WTC11 (cell line): ENCODE results near the gene ADAT2. TPM values are rescaled to one million over a fixed set of nuclear protein-coding genes. Genes with fewer than 3 reads are reported as not detected.

Source experiments
- ATAC-seq: fragments of 200-7000 bp; cut with Tn5 transposase; 2 replicates; pipeline ENCODE4 v1.10.0; 2021; ENCODE audit warnings: mild to moderate bottlenecking, moderate library complexity
- CTCF ChIA-PET: fragments of 300-600 bp; sonication (Branson Sonifier 250); formaldehyde crosslinking; loops from one replicate; lab custom pipeline; 2021; ENCODE audit warnings: antibody characterized with exemption; lab: Charles Lee
- POLR2A ChIA-PET: fragments of 350-600 bp; sonication (Branson Sonifier 250); formaldehyde crosslinking; loops from one replicate; lab custom pipeline; 2021; ENCODE audit warnings: antibody characterized with exemption; lab: Charles Lee
- DNase-seq: peaks from one replicate; pipeline ENCODE4 v3.0.0; 2021; ENCODE audit warnings: low spot score
- H3K27ac Mint-ChIP-seq: 2 replicates; pipeline ENCODE4 v1.8.0; 2021; ENCODE audit warnings: mixed read lengths
- H3K27me3 Mint-ChIP-seq: 2 replicates; pipeline ENCODE4 v1.8.0; 2021; ENCODE audit warnings: low read depth, mild to moderate bottlenecking, moderate library complexity, mixed read lengths
- H3K36me3 Mint-ChIP-seq: 2 replicates; pipeline ENCODE4 v1.8.0; 2021; ENCODE audit warnings: mixed read lengths
- H3K4me1 Mint-ChIP-seq: 2 replicates; pipeline ENCODE4 v1.8.0; 2022; ENCODE audit warnings: mixed read lengths
- H3K4me3 Mint-ChIP-seq: 2 replicates; pipeline ENCODE4 v1.8.0; 2021; ENCODE audit warnings: mild to moderate bottlenecking, moderate library complexity, mixed read lengths
- H3K9me3 Mint-ChIP-seq: 2 replicates; pipeline ENCODE4 v1.8.0; 2021; ENCODE audit warnings: mixed read lengths
- AFF4 ChIP-seq: sonication (generic); formaldehyde crosslinking; IDR thresholded peaks from 2 replicates; pipeline ENCODE4 v1.8.1; 2023; ENCODE audit warnings: mild to moderate bottlenecking, missing genetic modification reagents, borderline replicate concordance
- E2F1 ChIP-seq: sonication (generic); formaldehyde crosslinking; IDR thresholded peaks from 2 replicates; pipeline ENCODE4 v1.8.0; 2022; ENCODE audit warnings: mild to moderate bottlenecking, missing genetic modification reagents
- GABPB1 ChIP-seq: sonication (generic); formaldehyde crosslinking; IDR thresholded peaks from 2 replicates; pipeline ENCODE4 v1.8.1; 2023; ENCODE audit warnings: mild to moderate bottlenecking, missing genetic modification reagents
- IRF2 ChIP-seq: sonication (generic); formaldehyde crosslinking; IDR thresholded peaks from 2 replicates; pipeline ENCODE4 v1.8.0; 2022; ENCODE audit warnings: low read depth, missing genetic modification reagents, borderline replicate concordance
- MAX ChIP-seq: sonication (generic); formaldehyde crosslinking; IDR thresholded peaks from 2 replicates; pipeline ENCODE4 v1.8.0; 2022; ENCODE audit warnings: mild to moderate bottlenecking, missing genetic modification reagents
- NR3C1 ChIP-seq: sonication (generic); formaldehyde crosslinking; conservative IDR thresholded peaks from 2 replicates; pipeline ENCODE4 v1.8.1; 2023; ENCODE audit warnings: low read depth, mild to moderate bottlenecking, missing genetic modification reagents
- PRRX2 ChIP-seq: fragments of 250-450 bp; sonication (Bioruptor Pico); IDR thresholded peaks from 2 replicates; pipeline ENCODE4 v1.8.0; 2021; ENCODE audit warnings: mild to moderate bottlenecking
- RELA ChIP-seq: sonication (generic); formaldehyde crosslinking; IDR thresholded peaks from 2 replicates; pipeline ENCODE4 v1.8.1; 2022; ENCODE audit warnings: missing genetic modification reagents, mild to moderate bottlenecking, borderline replicate concordance
- SMAD3 ChIP-seq: sonication (generic); formaldehyde crosslinking; IDR thresholded peaks from 2 replicates; pipeline ENCODE4 v1.8.0; 2022; ENCODE audit warnings: missing genetic modification reagents, mild to moderate bottlenecking, borderline replicate concordance
- TCF7 ChIP-seq: sonication (generic); formaldehyde crosslinking; IDR thresholded peaks from 2 replicates; pipeline ENCODE4 v1.8.0; 2022; ENCODE audit warnings: mild to moderate bottlenecking, low read depth, missing genetic modification reagents, moderate library complexity
- ZBTB21 ChIP-seq: sonication (generic); formaldehyde crosslinking; IDR thresholded peaks from 2 replicates; pipeline ENCODE4 v1.8.1; 2023; ENCODE audit warnings: mild to moderate bottlenecking, missing genetic modification reagents, borderline replicate concordance
- ZBTB43 ChIP-seq: sonication (generic); formaldehyde crosslinking; IDR thresholded peaks from 2 replicates; pipeline ENCODE4 v1.8.1; 2023; ENCODE audit warnings: mild to moderate bottlenecking, missing genetic modification reagents
- ZNF263 ChIP-seq: sonication (generic); formaldehyde crosslinking; IDR thresholded peaks from 2 replicates; pipeline ENCODE4 v1.8.1; 2022; ENCODE audit warnings: low read depth, mild to moderate bottlenecking, moderate library complexity, missing genetic modification reagents
- total RNA-seq: library from RNA; stranded (reverse); gene quantifications from 3 replicates; pipeline ENCODE4 v1.2.3, GENCODE V29; 2021
- TF ChIP-seq, protein P1 (sequence below): fragments of 250-450 bp; sonication (Bioruptor Pico); IDR thresholded peaks from 2 replicates; pipeline ENCODE4 v1.9.0; 2021; ENCODE audit warnings: moderate library complexity, mild to moderate bottlenecking, inconsistent platforms, borderline replicate concordance
- TF ChIP-seq, protein P2 (sequence below): sonication (generic); formaldehyde crosslinking; IDR thresholded peaks from 2 replicates; pipeline ENCODE4 v1.8.0; 2023; ENCODE audit warnings: mild to moderate bottlenecking, missing genetic modification reagents
- TF ChIP-seq, protein P3 (sequence below): sonication (generic); formaldehyde crosslinking; IDR thresholded peaks from 2 replicates; pipeline ENCODE4 v1.8.1; 2022; ENCODE audit warnings: low read depth, mild to moderate bottlenecking, moderate library complexity, missing genetic modification reagents, borderline replicate concordance
- TF ChIP-seq, protein P4 (sequence below): fragments of 250-450 bp; sonication (Bioruptor Pico); IDR thresholded peaks from 2 replicates; pipeline ENCODE4 v2.1.2; 2022; ENCODE audit warnings: mild to moderate bottlenecking, moderate library complexity

Gene ADAT2
- total RNA-seq, 1 experiment from 2014 or later, result 13.3 TPM

DNA sequence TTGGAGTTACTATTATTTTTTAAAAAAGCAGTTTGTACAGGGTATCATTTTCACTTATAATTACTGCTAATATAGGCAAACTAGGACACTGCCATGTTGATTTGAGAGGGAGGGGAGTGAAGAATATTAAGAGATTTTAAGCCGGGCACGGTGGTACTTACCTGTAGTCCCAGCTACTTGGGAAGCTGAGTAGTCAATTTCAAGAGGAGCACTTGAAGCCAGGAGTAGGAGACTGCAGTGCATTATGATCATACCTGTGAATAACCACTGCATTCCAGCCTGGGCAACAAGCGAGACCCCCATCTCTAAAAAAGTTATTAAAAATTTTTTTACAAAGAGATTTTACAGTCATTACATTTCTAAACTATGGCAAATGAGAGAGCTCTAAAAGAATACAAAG, 35.7 kb downstream of the ADAT2 start (continued):
- TF ChIP-seq, protein P1, sequence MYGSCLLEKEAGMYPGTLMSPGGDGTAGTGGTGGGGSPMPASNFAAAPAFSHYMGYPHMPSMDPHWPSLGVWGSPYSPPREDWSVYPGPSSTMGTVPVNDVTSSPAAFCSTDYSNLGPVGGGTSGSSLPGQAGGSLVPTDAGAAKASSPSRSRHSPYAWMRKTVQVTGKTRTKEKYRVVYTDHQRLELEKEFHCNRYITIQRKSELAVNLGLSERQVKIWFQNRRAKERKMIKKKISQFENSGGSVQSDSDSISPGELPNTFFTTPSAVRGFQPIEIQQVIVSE (CRISPR knock-in tag), result no peak
- TF ChIP-seq ZBTB43 (CRISPR knock-in tag), result no peak
- TF ChIP-seq PRRX2 (CRISPR knock-in tag), result no peak
- TF ChIP-seq ZNF263 (CRISPR knock-in tag), result no peak
- no peak for TF ChIP-seq ZBTB21 (CRISPR knock-in tag)
- no peak for TF ChIP-seq SMAD3 (CRISPR knock-in tag)

DNA sequence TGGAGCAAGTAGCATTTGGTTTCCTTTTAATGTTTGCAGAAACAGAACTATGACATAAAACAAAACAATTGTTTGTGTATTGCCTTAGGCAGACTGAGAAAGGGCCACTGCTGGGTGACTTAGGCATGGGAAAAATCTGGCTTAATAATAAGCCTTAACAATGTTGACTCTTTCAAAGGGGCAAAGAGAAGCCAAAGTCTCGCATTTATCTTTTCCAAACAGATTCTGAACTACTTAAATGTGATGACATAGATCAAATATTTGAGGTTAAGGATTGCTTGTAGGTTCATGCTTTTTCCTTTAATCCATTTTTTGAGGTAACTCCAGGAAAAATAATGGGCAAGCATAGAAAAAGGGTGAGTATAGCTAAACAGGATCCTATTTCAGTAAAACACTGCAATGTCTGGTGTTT, 39.6 kb downstream of the ADAT2 start:
- Mint-ChIP-seq H3K27me3 (no peaks in the 10 kb centered on the region), H3K4me3 (no peak overlapping the region), H3K9me3 (peaks cover 9% of the 10 kb centered on the region), H3K27ac (no peak overlapping the region), H3K36me3 (no peaks in the 10 kb centered on the region), H3K4me1 (peaks cover 5% of the 10 kb centered on the region; the same call in 1 of the 2 replicates)
- no peak for ATAC-seq
- TF ChIP-seq NR3C1 (CRISPR knock-in tag) (no peak), GABPB1 (CRISPR knock-in tag) (peak; percentile 23; the same call in 1 of the 2 replicates)
- TF ChIP-seq, protein P2, sequence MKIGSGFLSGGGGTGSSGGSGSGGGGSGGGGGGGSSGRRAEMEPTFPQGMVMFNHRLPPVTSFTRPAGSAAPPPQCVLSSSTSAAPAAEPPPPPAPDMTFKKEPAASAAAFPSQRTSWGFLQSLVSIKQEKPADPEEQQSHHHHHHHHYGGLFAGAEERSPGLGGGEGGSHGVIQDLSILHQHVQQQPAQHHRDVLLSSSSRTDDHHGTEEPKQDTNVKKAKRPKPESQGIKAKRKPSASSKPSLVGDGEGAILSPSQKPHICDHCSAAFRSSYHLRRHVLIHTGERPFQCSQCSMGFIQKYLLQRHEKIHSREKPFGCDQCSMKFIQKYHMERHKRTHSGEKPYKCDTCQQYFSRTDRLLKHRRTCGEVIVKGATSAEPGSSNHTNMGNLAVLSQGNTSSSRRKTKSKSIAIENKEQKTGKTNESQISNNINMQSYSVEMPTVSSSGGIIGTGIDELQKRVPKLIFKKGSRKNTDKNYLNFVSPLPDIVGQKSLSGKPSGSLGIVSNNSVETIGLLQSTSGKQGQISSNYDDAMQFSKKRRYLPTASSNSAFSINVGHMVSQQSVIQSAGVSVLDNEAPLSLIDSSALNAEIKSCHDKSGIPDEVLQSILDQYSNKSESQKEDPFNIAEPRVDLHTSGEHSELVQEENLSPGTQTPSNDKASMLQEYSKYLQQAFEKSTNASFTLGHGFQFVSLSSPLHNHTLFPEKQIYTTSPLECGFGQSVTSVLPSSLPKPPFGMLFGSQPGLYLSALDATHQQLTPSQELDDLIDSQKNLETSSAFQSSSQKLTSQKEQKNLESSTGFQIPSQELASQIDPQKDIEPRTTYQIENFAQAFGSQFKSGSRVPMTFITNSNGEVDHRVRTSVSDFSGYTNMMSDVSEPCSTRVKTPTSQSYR, result no peak
- DNase-seq, result no peak
- ChIA-PET CTCF (interaction anchor here (1.1 kb wide), 1 partner anchor 74 kb away, joined by 3 read pairs; no protein-coding TSS in a partner anchor), POLR2A (no interaction called here)

- Mint-ChIP-seq H3K27ac (no peak overlapping the region), H3K9me3 (peaks cover 9% of the 10 kb centered on the region), H3K4me1 (peaks cover 8% of the 10 kb centered on the region; the same call in 1 of the 2 replicates), H3K27me3 (no peaks in the 10 kb centered on the region), H3K4me3 (no peak overlapping the region), H3K36me3 (no peaks in the 10 kb centered on the region)
- TF ChIP-seq RELA (CRISPR knock-in tag) (no peak), TCF7 (CRISPR knock-in tag) (no peak), AFF4 (CRISPR knock-in tag) (no peak), MAX (CRISPR knock-in tag) (no peak), E2F1 (CRISPR knock-in tag) (no peak), IRF2 (CRISPR knock-in tag) (no peak)
- TF ChIP-seq, protein P3, sequence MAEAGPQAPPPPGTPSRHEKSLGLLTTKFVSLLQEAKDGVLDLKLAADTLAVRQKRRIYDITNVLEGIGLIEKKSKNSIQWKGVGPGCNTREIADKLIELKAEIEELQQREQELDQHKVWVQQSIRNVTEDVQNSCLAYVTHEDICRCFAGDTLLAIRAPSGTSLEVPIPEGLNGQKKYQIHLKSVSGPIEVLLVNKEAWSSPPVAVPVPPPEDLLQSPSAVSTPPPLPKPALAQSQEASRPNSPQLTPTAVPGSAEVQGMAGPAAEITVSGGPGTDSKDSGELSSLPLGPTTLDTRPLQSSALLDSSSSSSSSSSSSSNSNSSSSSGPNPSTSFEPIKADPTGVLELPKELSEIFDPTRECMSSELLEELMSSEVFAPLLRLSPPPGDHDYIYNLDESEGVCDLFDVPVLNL (CRISPR knock-in tag), result no peak
- TF ChIP-seq, protein P4, sequence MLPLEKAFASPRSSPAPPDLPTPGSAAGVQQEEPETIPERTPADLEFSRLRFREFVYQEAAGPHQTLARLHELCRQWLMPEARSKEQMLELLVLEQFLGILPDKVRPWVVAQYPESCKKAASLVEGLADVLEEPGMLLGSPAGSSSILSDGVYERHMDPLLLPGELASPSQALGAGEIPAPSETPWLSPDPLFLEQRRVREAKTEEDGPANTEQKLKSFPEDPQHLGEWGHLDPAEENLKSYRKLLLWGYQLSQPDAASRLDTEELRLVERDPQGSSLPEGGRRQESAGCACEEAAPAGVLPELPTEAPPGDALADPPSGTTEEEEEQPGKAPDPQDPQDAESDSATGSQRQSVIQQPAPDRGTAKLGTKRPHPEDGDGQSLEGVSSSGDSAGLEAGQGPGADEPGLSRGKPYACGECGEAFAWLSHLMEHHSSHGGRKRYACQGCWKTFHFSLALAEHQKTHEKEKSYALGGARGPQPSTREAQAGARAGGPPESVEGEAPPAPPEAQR (CRISPR knock-in tag), result no peak
- CTCF ChIA-PET, result interaction anchor here (1.0 kb wide), 1 partner anchor 175 kb away, joined by 4 read pairs; no protein-coding TSS in a partner anchor
- DNase-seq (no peak), ATAC-seq (no peak)
- POLR2A ChIA-PET, result no interaction called here
These were observed 41.7 kb downstream of the ADAT2 start for GRCh38 chr6:143408787-143409162.
